ENCODE measurements around the gene TPRN. TPM values are rescaled to one million over a fixed set of nuclear protein-coding genes. Genes with fewer than 3 reads are reported as not detected.

TPRN gene
- total and polyA plus RNA-seq, 9 of the 15 experiments (the other 6 are each of a cell fraction or from before 2014, with no cell fraction given) = 0.31 to 31.9 (median 4.4) TPM

DNA sequence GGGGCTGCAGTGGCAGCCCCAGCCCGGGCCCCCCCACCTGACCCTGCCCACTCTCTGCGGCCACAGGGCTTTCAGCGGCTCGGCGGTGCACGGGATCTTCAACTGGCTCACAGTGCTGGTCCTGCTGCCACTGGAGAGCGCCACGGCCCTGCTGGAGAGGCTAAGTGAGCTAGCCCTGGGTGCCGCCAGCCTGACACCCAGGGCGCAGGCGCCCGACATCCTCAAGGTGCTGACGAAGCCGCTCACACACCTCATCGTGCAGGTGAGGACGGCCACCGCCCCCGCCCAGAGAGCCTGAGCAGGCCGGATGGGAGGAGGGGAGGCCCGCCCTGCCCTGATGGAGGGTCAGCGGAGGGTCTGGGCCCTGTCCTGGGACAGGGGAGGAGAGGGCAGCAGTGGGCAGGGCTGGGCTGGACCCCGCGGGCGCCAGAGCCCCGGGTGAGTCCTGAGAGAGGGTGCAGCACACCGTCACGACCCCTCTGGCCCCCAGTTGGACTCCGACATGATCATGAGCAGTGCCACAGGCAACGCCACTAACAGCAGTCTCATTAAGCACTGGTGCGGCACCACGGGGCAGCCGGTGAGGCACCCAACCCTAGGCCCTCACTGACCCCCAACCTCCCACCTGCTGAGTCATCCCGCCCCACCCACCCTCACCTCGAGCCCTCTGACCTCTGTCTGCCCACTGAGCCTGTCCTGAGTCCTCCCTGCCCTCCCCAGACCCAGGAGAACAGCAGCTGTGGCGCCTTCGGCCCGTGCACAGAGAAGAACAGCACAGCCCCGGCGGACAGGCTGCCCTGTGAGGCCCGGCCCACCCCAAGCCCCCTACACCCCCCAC, 32.8 kb upstream of the TPRN start (continued):
- TF ChIP-seq, protein P1, sequence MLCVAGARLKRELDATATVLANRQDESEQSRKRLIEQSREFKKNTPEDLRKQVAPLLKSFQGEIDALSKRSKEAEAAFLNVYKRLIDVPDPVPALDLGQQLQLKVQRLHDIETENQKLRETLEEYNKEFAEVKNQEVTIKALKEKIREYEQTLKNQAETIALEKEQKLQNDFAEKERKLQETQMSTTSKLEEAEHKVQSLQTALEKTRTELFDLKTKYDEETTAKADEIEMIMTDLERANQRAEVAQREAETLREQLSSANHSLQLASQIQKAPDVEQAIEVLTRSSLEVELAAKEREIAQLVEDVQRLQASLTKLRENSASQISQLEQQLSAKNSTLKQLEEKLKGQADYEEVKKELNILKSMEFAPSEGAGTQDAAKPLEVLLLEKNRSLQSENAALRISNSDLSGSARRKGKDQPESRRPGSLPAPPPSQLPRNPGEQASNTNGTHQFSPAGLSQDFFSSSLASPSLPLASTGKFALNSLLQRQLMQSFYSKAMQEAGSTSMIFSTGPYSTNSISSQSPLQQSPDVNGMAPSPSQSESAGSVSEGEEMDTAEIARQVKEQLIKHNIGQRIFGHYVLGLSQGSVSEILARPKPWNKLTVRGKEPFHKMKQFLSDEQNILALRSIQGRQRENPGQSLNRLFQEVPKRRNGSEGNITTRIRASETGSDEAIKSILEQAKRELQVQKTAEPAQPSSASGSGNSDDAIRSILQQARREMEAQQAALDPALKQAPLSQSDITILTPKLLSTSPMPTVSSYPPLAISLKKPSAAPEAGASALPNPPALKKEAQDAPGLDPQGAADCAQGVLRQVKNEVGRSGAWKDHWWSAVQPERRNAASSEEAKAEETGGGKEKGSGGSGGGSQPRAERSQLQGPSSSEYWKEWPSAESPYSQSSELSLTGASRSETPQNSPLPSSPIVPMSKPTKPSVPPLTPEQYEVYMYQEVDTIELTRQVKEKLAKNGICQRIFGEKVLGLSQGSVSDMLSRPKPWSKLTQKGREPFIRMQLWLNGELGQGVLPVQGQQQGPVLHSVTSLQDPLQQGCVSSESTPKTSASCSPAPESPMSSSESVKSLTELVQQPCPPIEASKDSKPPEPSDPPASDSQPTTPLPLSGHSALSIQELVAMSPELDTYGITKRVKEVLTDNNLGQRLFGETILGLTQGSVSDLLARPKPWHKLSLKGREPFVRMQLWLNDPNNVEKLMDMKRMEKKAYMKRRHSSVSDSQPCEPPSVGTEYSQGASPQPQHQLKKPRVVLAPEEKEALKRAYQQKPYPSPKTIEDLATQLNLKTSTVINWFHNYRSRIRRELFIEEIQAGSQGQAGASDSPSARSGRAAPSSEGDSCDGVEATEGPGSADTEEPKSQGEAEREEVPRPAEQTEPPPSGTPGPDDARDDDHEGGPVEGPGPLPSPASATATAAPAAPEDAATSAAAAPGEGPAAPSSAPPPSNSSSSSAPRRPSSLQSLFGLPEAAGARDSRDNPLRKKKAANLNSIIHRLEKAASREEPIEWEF (CRISPR knock-in tag; IDR thresholded peaks at IDR 0.05) = no peak
- TF ChIP-seq, protein P2, sequence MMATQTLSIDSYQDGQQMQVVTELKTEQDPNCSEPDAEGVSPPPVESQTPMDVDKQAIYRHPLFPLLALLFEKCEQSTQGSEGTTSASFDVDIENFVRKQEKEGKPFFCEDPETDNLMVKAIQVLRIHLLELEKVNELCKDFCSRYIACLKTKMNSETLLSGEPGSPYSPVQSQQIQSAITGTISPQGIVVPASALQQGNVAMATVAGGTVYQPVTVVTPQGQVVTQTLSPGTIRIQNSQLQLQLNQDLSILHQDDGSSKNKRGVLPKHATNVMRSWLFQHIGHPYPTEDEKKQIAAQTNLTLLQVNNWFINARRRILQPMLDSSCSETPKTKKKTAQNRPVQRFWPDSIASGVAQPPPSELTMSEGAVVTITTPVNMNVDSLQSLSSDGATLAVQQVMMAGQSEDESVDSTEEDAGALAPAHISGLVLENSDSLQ (IDR thresholded peaks at IDR 0.05) = no peak
- TF ChIP-seq NCOA1 (IDR thresholded peaks at IDR 0.05; ENCODE audit: low read depth) (no peak), STAT5B (CRISPR knock-in tag; IDR thresholded peaks at IDR 0.05) (no peak), XRCC4 (IDR thresholded peaks at IDR 0.05; ENCODE audit: extremely low read depth, insufficient read depth, insufficient read length) (no peak), HCFC1 (IDR thresholded peaks at IDR 0.05; ENCODE audit: low read depth, low read length) (no peak), NFE2 (IDR thresholded peaks at IDR 0.05; ENCODE audit: low read depth) (peak; percentile 37; the same call in 1 of the 2 replicates), OTX1 (CRISPR knock-in tag; IDR thresholded peaks at IDR 0.05) (no peak), HNRNPL (IDR thresholded peaks at IDR 0.05; ENCODE audit: low read depth, low read length) (0 out of 2 replicates have a peak, but pooled peaks have one; percentile 30)
- TF ChIP-seq, protein P3, sequence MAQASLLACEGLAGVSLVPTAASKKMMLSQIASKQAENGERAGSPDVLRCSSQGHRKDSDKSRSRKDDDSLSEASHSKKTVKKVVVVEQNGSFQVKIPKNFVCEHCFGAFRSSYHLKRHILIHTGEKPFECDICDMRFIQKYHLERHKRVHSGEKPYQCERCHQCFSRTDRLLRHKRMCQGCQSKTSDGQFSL (CRISPR knock-in tag; IDR thresholded peaks at IDR 0.05) = no peak
- TF ChIP-seq, protein P3 (tag; IDR thresholded peaks at IDR 0.05) = 0 out of 4 replicates have a peak, but pooled peaks of 1 of the 2 experiments have one; percentile 17
- TF ChIP-seq, protein P4, sequence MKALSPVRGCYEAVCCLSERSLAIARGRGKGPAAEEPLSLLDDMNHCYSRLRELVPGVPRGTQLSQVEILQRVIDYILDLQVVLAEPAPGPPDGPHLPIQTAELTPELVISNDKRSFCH (CRISPR knock-in tag; IDR thresholded peaks at IDR 0.05) = no peak
- TF ChIP-seq, protein P4 (tag; IDR thresholded peaks at IDR 0.05) = no peak
- TF ChIP-seq, protein P5, sequence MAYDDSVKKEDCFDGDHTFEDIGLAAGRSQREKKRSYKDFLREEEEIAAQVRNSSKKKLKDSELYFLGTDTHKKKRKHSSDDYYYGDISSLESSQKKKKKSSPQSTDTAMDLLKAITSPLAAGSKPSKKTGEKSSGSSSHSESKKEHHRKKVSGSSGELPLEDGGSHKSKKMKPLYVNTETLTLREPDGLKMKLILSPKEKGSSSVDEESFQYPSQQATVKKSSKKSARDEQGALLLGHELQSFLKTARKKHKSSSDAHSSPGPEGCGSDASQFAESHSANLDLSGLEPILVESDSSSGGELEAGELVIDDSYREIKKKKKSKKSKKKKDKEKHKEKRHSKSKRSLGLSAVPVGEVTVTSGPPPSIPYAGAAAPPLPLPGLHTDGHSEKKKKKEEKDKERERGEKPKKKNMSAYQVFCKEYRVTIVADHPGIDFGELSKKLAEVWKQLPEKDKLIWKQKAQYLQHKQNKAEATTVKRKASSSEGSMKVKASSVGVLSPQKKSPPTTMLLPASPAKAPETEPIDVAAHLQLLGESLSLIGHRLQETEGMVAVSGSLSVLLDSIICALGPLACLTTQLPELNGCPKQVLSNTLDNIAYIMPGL (CRISPR knock-in tag; IDR thresholded peaks at IDR 0.05) = no peak
- TF ChIP-seq, protein P6, sequence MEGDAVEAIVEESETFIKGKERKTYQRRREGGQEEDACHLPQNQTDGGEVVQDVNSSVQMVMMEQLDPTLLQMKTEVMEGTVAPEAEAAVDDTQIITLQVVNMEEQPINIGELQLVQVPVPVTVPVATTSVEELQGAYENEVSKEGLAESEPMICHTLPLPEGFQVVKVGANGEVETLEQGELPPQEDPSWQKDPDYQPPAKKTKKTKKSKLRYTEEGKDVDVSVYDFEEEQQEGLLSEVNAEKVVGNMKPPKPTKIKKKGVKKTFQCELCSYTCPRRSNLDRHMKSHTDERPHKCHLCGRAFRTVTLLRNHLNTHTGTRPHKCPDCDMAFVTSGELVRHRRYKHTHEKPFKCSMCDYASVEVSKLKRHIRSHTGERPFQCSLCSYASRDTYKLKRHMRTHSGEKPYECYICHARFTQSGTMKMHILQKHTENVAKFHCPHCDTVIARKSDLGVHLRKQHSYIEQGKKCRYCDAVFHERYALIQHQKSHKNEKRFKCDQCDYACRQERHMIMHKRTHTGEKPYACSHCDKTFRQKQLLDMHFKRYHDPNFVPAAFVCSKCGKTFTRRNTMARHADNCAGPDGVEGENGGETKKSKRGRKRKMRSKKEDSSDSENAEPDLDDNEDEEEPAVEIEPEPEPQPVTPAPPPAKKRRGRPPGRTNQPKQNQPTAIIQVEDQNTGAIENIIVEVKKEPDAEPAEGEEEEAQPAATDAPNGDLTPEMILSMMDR (IDR thresholded peaks at IDR 0.05 in 2 of 3, conservative IDR thresholded peaks at IDR 0.05 in 1 of 3; ENCODE audit: insufficient read depth in 2 of 3, low read depth in 1 of 3, low read length in 3 of 3) = no peak
